ENCODE results near the gene DDR1.
"Not testable (repeated sequence)": the region's sequence is repeated elsewhere in the genome, so short reads cannot be mapped to it uniquely, and the experiment has no call there.

The DDR1 gene

GRCh38 chr6:30897882-30898281 is 13.6 kb downstream of the DDR1 start:
- H3K4me3 ChIP-seq (ENCODE audit: extremely low read depth, insufficient read depth, low read length, poor library complexity, severe bottlenecking), result no peak overlapping the region
- peaks cover 59% of the 10 kb centered on the region for H3K36me3 ChIP-seq (ENCODE audit: control insufficient read depth, insufficient read depth, low read length)
- H3K4me1 ChIP-seq (ENCODE audit: control insufficient read depth, insufficient read depth, low read length, poor library complexity, severe bottlenecking), result no peaks in the 10 kb centered on the region
- WGBS, 2 experiments (ENCODE audit: insufficient coverage in 2 of 2), result 91 to 92% methylated on average over 16 of the region's 16 CpGs
- H3K9me3 ChIP-seq (ENCODE audit: control insufficient read depth, low read length), result no peaks in the 10 kb centered on the region
- H3K27ac ChIP-seq (ENCODE audit: low read depth, low read length, severe bottlenecking), result no peak overlapping the region

DNA sequence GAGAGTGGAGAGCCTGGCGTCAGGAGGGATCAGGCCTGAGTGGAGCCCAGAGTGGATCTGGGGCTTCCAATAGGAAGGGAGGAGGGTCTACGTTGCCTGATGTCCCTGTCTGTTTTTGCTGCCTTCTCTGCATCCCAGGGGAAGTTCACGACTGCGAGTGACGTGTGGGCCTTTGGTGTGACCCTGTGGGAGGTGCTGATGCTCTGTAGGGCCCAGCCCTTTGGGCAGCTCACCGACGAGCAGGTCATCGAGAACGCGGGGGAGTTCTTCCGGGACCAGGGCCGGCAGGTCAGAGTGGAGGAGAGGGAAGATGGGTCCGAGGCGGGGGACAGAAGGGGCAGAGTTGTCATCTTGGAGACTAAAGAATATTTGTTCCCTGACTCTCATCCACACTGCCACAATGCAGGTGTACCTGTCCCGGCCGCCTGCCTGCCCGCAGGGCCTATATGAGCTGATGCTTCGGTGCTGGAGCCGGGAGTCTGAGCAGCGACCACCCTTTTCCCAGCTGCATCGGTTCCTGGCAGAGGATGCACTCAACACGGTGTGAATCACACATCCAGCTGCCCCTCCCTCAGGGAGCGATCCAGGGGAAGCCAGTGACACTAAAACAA is 14.5 kb downstream of the DDR1 start:
- Histone ChIP-seq H3K4me3 (ENCODE audit: extremely low read depth, insufficient read depth, low read length, poor library complexity, severe bottlenecking) (no peak overlapping the region), H3K36me3 (ENCODE audit: control insufficient read depth, insufficient read depth, low read length) (peaks cover 50% of the 10 kb centered on the region), H3K27ac (ENCODE audit: low read depth, low read length, severe bottlenecking) (no peak overlapping the region), H3K9me3 (ENCODE audit: control insufficient read depth, low read length) (no peaks in the 10 kb centered on the region), H3K4me1 (ENCODE audit: control insufficient read depth, insufficient read depth, low read length, poor library complexity, severe bottlenecking) (no peaks in the 10 kb centered on the region)
- WGBS, 2 experiments (ENCODE audit: insufficient coverage in 2 of 2), result 87 to 98% methylated on average over 12 to 20 of the region's 23 CpGs

- Histone ChIP-seq H3K4me3 (ENCODE audit: extremely low read depth, insufficient read depth, low read length, poor library complexity, severe bottlenecking) (no peak overlapping the region), H3K4me1 (ENCODE audit: control insufficient read depth, insufficient read depth, low read length, poor library complexity, severe bottlenecking) (no peaks in the 10 kb centered on the region), H3K27ac (ENCODE audit: low read depth, low read length, severe bottlenecking) (no peak overlapping the region), H3K9me3 (ENCODE audit: control insufficient read depth, low read length) (no peaks in the 10 kb centered on the region), H3K36me3 (ENCODE audit: control insufficient read depth, insufficient read depth, low read length) (peaks cover 33% of the 10 kb centered on the region)
- 100% methylated on average over 1 of the region's 1 CpG; no CpG with 5 or more reads in 1 of the 2 experiments for WGBS, 2 experiments (ENCODE audit: insufficient coverage in 2 of 2)
Measured at GRCh38 chr6:30900863-30901417, 16.6 kb downstream of the DDR1 start.

- Histone ChIP-seq H3K4me1 (ENCODE audit: control insufficient read depth, insufficient read depth, low read length, poor library complexity, severe bottlenecking) (no peaks in the 10 kb centered on the region), H3K9me3 (ENCODE audit: control insufficient read depth, low read length) (no peaks in the 10 kb centered on the region), H3K4me3 (ENCODE audit: extremely low read depth, insufficient read depth, low read length, poor library complexity, severe bottlenecking) (no peak overlapping the region), H3K27ac (ENCODE audit: low read depth, low read length, severe bottlenecking) (no peak overlapping the region), H3K36me3 (ENCODE audit: control insufficient read depth, insufficient read depth, low read length) (peaks cover 29% of the 10 kb centered on the region)
Measured at GRCh38 chr6:30901436-30901835, 17.1 kb downstream of the DDR1 start.

- H3K4me3 ChIP-seq (ENCODE audit: extremely low read depth, insufficient read depth, low read length, poor library complexity, severe bottlenecking); H3K27ac ChIP-seq (ENCODE audit: low read depth, low read length, severe bottlenecking): not testable (repeated sequence)
- WGBS, 2 experiments (ENCODE audit: insufficient coverage in 2 of 2), result 75 to 79% methylated on average over 8 to 9 of the region's 9 CpGs
Measured at GRCh38 chr6:30902196-30902595, 17.9 kb downstream of the DDR1 start.

GRCh38 chr6:30902709-30903108 is 18.4 kb downstream of the DDR1 start:
- Histone ChIP-seq H3K36me3 (ENCODE audit: control insufficient read depth, insufficient read depth, low read length) (peaks cover 22% of the 10 kb centered on the region), H3K4me1 (ENCODE audit: control insufficient read depth, insufficient read depth, low read length, poor library complexity, severe bottlenecking) (no peaks in the 10 kb centered on the region), H3K27ac (ENCODE audit: low read depth, low read length, severe bottlenecking) (no peak overlapping the region), H3K4me3 (ENCODE audit: extremely low read depth, insufficient read depth, low read length, poor library complexity, severe bottlenecking) (no peak overlapping the region), H3K9me3 (ENCODE audit: control insufficient read depth, low read length) (no peaks in the 10 kb centered on the region)
- WGBS, 2 experiments (ENCODE audit: insufficient coverage in 2 of 2), result 67 to 77% methylated on average over 4 of the region's 5 CpGs

More at GRCh38 chr6:30902196-30902595, 17.9 kb downstream of the DDR1 start:
- not testable (repeated sequence) for H3K9me3 ChIP-seq (ENCODE audit: control insufficient read depth, low read length); H3K4me1 ChIP-seq (ENCODE audit: control insufficient read depth, insufficient read depth, low read length, poor library complexity, severe bottlenecking)
- H3K36me3 ChIP-seq (ENCODE audit: control insufficient read depth, insufficient read depth, low read length), result peaks cover 23% of the 10 kb centered on the region

GRCh38 chr6:30903236-30903635 is 18.9 kb downstream of the DDR1 start:
- H3K36me3 ChIP-seq (ENCODE audit: control insufficient read depth, insufficient read depth, low read length), result peaks cover 17% of the 10 kb centered on the region
- H3K4me3 ChIP-seq (ENCODE audit: extremely low read depth, insufficient read depth, low read length, poor library complexity, severe bottlenecking), result no peak overlapping the region
- H3K9me3 ChIP-seq (ENCODE audit: control insufficient read depth, low read length), result no peaks in the 10 kb centered on the region
- H3K27ac ChIP-seq (ENCODE audit: low read depth, low read length, severe bottlenecking), result no peak overlapping the region
- H3K4me1 ChIP-seq (ENCODE audit: control insufficient read depth, insufficient read depth, low read length, poor library complexity, severe bottlenecking), result no peaks in the 10 kb centered on the region
- WGBS, 2 experiments (ENCODE audit: insufficient coverage in 2 of 2), result 100% methylated on average over 3 of the region's 4 CpGs

DNA sequence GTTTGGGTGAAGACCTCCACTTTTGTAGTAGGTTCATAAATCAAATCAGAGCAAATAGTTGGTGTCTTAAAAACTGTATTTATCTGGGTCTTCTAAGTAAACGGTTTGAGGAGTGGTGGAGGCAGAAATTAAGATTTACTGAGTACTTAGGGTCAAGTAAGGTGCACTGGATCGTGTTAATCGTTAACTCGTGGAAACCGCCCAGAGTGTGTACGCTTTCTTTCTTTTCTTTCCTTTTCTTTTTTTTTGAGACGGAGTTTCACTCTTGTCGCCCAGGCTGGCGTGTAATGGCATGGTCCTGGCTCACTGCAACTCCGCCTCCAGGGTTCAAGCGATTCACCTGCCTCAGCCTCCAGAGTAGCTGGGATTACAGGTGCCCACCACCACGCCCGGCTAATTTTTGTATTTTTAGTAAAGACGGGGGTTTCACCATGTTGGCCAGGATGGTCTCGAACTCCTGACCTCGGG is 23.0 kb downstream of the DDR1 start:
- 71 to 74% methylated on average over 16 of the region's 16 CpGs for WGBS, 2 experiments (ENCODE audit: insufficient coverage in 2 of 2)
- H3K9me3 ChIP-seq (ENCODE audit: control insufficient read depth, low read length); H3K4me1 ChIP-seq (ENCODE audit: control insufficient read depth, insufficient read depth, low read length, poor library complexity, severe bottlenecking); H3K27ac ChIP-seq (ENCODE audit: low read depth, low read length, severe bottlenecking): not testable (repeated sequence)
- Histone ChIP-seq H3K4me3 (ENCODE audit: extremely low read depth, insufficient read depth, low read length, poor library complexity, severe bottlenecking) (peak overlapping the region; percentile 99), H3K36me3 (ENCODE audit: control insufficient read depth, insufficient read depth, low read length) (peaks cover 25% of the 10 kb centered on the region)

DNA sequence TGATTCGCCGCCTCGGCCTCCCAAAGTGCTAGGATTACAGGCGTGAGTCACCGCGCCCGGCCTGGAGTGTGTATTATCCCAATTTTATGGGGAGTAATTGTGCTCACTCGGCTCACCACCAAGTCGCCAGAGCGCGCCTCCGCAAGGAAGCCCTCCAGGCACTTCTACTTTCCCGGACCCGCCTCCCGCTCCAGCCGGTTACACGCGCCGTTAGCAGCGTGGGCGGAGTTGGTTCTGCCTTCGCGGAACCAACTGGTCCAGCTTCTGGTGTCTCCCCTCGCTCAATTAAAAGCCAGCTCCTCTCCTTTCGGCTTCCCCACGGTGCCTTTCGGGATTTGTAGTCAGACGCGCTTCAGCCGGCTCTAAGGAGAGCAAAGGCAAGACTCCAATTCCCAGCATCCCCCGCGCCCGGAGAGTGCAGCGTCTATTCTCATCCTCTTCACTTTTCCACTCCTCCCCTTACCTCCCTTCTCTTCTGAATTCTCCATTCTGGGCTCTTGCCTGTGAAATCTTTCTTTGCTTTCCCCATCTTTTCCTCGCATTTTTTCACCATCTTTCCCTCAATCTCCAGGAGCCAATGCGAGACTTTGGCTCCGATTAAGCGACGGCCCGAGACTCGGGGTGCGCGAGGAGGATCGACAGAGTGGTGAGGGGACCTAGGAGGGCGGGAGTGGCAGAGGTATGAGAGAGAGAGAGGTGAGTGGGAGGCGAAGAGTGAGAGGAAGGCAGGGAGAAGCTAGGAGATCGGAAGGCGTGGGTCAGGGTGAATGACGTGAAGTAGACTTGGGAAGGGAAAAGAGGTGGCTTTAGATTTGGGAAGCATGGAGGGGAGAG is 23.7 kb downstream of the DDR1 start, which contains the start of gene GTF2H4:
TSS of gene GTF2H4 (plus strand) at position 450 of the 834 bp plus-strand sequence.
- Histone ChIP-seq H3K4me3 (ENCODE audit: extremely low read depth, insufficient read depth, low read length, poor library complexity, severe bottlenecking) (peak within 1 kb of the TSS; percentile 99), H3K36me3 (ENCODE audit: control insufficient read depth, insufficient read depth, low read length) (peaks cover 32% of the 10 kb centered on the region), H3K9me3 (ENCODE audit: control insufficient read depth, low read length) (no peaks in the 10 kb centered on the region), H3K4me1 (ENCODE audit: control insufficient read depth, insufficient read depth, low read length, poor library complexity, severe bottlenecking) (no peaks in the 10 kb centered on the region), H3K27ac (ENCODE audit: low read depth, low read length, severe bottlenecking) (no peak within 1 kb of the TSS)
- WGBS, 2 experiments (ENCODE audit: insufficient coverage in 2 of 2), result 2 to 3% methylated on average over 41 to 49 of the region's 49 CpGs

DNA sequence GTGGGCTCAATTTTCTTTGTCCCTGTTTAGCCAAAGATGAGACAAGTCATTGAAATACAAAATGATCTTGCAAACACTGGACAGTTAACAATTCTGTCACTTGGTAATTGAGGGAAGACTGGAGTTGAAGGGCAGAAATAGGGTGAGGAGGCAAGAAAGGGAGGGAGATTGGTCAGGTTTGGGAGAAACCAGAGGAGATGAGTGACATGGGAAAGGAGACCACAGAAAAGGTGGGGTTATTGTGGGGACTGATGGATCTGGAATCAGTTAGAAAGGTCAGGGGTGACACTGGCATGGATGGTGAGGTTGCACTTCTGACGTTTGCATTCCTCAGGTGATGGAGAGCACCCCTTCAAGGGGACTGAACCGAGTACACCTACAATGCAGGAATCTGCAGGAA is 24.4 kb downstream of the DDR1 start:
- 35 to 69% methylated on average over 2 of the region's 2 CpGs for WGBS, 2 experiments (ENCODE audit: insufficient coverage in 2 of 2)
- Histone ChIP-seq H3K27ac (ENCODE audit: low read depth, low read length, severe bottlenecking) (no peak overlapping the region), H3K4me1 (ENCODE audit: control insufficient read depth, insufficient read depth, low read length, poor library complexity, severe bottlenecking) (no peaks in the 10 kb centered on the region), H3K36me3 (ENCODE audit: control insufficient read depth, insufficient read depth, low read length) (peaks cover 39% of the 10 kb centered on the region), H3K9me3 (ENCODE audit: control insufficient read depth, low read length) (no peaks in the 10 kb centered on the region), H3K4me3 (ENCODE audit: extremely low read depth, insufficient read depth, low read length, poor library complexity, severe bottlenecking) (peak overlapping the region; percentile 99)

Measured in mesodermal cell (in vitro differentiated cells).